Measurements from ENCODE around the gene LY86.

DNA sequence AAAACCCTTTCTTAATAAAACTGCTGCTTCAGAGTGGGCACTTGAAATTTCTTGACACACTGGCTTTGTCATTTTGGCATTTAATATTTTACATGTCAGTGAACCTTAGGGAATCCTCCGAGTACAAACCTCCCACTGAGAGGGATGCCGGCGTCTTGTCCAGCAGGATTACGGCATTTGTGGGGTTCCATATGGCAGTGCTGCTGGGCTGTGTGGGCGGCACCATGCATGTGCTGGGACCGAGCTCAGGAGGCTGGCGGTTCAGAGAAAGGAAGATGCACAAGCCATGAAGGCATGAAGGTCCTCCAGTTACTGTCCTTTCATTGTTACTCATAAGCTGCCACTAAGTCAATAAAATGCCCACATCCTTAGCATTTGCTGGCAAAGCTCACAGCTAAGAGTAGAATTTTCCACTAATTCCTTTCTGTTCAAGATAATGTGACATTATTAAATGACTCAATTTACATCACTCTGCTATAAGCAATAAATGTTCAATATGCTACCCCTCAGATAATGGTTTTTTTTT is 61.4 kb downstream of the LY86 start:
- TF ChIP-seq POLR2A (IDR thresholded peaks at IDR 0.05; ENCODE audit: low read depth, low read length) (no peak), TAF1 (IDR thresholded peaks at IDR 0.05; ENCODE audit: low read depth, low read length) (no peak), SPI1 (IDR thresholded peaks at IDR 0.05; ENCODE audit: low read depth, low read length) (no peak), POLR2AphosphoS5 (IDR thresholded peaks at IDR 0.05; ENCODE audit: low read depth, low read length) (no peak)
